SK-N-SH (cell line): ENCODE data around the gene CCDC54. TPM values are rescaled to one million over a fixed set of nuclear protein-coding genes. Genes with fewer than 3 reads are reported as not detected.

Experiments
- FOXJ3 ChIP-seq: sonication (generic); formaldehyde crosslinking; IDR thresholded peaks from 2 replicates; pipeline ENCODE4 v1.5.1; 2020; ENCODE audit warnings: mild to moderate bottlenecking, missing genetic modification reagents
- GATA2 ChIP-seq: sonication (generic); formaldehyde crosslinking; IDR thresholded peaks from 2 replicates; pipeline ENCODE4 v1.5.0; 2020; ENCODE audit warnings: mild to moderate bottlenecking, missing genetic modification reagents
- MAX ChIP-seq: IDR thresholded peaks from 2 replicates; pipeline ENCODE4 v1.4.0; 2012; ENCODE audit warnings: low read depth
- RXRA ChIP-seq: IDR thresholded peaks from 2 replicates; pipeline ENCODE4 v1.4.0; 2012; ENCODE audit warnings: low read depth, mild to moderate bottlenecking, borderline replicate concordance
- TAF1 ChIP-seq: IDR thresholded peaks from 2 replicates; pipeline ENCODE4 v1.6.1; 2012; ENCODE audit warnings: low read depth, mild to moderate bottlenecking, low read length, moderate library complexity, borderline replicate concordance
- polyA plus RNA-seq, 3 experiments: library from polyadenylated mRNA; depleted of rRNA; stranded (reverse); fragments of >200 nt; gene quantifications; 2 replicates each; pipeline ENCODE4 v1.2.3, GENCODE V29; 2012

Gene CCDC54
- polyA plus RNA-seq, 1 of the 3 experiments (the other 2 are of a cell fraction): not detected

- TF ChIP-seq TAF1 (no peak), RXRA (no peak), FOXJ3 (CRISPR knock-in tag) (no peak), MAX (no peak), GATA2 (CRISPR knock-in tag) (no peak)
Observed at GRCh38 chr3:107426223-107426622, 49.0 kb downstream of the CCDC54 start (continued).

Other genes starting within 250 kb of the CCDC54 start
- gene BBX, start 145.5 kb downstream of the CCDC54 start, polyA plus RNA-seq (2012; rRNA removed): 13.7 and 14.2 TPM in 2 replicates